ENCODE results near the gene FHIT.

The FHIT gene

GRCh38 chr3:60126511-60127304, 1124.5 kb downstream of the FHIT start:
- DNase-seq = no peak

GRCh38 chr3:60125686-60126085, 1125.6 kb downstream of the FHIT start:
- DNase-seq = no peak

- no peak for DNase-seq
Measured at GRCh38 chr3:60120245-60120644, 1131.0 kb downstream of the FHIT start.

- no peak for DNase-seq
Measured at GRCh38 chr3:60114191-60114590, 1137.1 kb downstream of the FHIT start.

GRCh38 chr3:60107275-60107674, 1144.0 kb downstream of the FHIT start:
- no peak for DNase-seq

- no peak for DNase-seq
Measured at GRCh38 chr3:60102154-60102553, 1149.1 kb downstream of the FHIT start.

GRCh38 chr3:60101621-60102020, 1149.6 kb downstream of the FHIT start:
- DNase-seq = peak; percentile 55

- DNase-seq = no peak
Measured at GRCh38 chr3:60096403-60096802, 1154.8 kb downstream of the FHIT start.

GRCh38 chr3:60095930-60096329, 1155.3 kb downstream of the FHIT start:
- DNase-seq = no peak

- no peak for DNase-seq
Measured at GRCh38 chr3:60095516-60095915, 1155.7 kb downstream of the FHIT start.

GRCh38 chr3:60094392-60094947, 1156.8 kb downstream of the FHIT start:
- DNase-seq = no peak

- no peak for DNase-seq
Measured at GRCh38 chr3:60090548-60090947, 1160.7 kb downstream of the FHIT start.

- peak; percentile 83 for DNase-seq
Measured at GRCh38 chr3:60086811-60087210, 1164.4 kb downstream of the FHIT start.

- DNase-seq = no peak
Measured at GRCh38 chr3:60085649-60086048, 1165.6 kb downstream of the FHIT start.

- peak; percentile 39 for DNase-seq
Measured at GRCh38 chr3:60081381-60082095, 1169.7 kb downstream of the FHIT start.

- no peak for DNase-seq
Measured at GRCh38 chr3:60080648-60081047, 1170.6 kb downstream of the FHIT start.

GRCh38 chr3:60079076-60079475, 1172.2 kb downstream of the FHIT start:
- DNase-seq = no peak

- peak; percentile 78 for DNase-seq
Measured at GRCh38 chr3:60076331-60076730, 1174.9 kb downstream of the FHIT start.

- DNase-seq = no peak
Measured at GRCh38 chr3:60073942-60074341, 1177.3 kb downstream of the FHIT start.

- DNase-seq = no peak
Measured at GRCh38 chr3:60073228-60073627, 1178.0 kb downstream of the FHIT start.

GRCh38 chr3:60070366-60070765, 1180.9 kb downstream of the FHIT start:
- no peak for DNase-seq

- no peak for DNase-seq
Measured at GRCh38 chr3:60065227-60065868, 1185.9 kb downstream of the FHIT start.
